ENCODE results near the gene RASAL1.

The RASAL1 gene

DNA sequence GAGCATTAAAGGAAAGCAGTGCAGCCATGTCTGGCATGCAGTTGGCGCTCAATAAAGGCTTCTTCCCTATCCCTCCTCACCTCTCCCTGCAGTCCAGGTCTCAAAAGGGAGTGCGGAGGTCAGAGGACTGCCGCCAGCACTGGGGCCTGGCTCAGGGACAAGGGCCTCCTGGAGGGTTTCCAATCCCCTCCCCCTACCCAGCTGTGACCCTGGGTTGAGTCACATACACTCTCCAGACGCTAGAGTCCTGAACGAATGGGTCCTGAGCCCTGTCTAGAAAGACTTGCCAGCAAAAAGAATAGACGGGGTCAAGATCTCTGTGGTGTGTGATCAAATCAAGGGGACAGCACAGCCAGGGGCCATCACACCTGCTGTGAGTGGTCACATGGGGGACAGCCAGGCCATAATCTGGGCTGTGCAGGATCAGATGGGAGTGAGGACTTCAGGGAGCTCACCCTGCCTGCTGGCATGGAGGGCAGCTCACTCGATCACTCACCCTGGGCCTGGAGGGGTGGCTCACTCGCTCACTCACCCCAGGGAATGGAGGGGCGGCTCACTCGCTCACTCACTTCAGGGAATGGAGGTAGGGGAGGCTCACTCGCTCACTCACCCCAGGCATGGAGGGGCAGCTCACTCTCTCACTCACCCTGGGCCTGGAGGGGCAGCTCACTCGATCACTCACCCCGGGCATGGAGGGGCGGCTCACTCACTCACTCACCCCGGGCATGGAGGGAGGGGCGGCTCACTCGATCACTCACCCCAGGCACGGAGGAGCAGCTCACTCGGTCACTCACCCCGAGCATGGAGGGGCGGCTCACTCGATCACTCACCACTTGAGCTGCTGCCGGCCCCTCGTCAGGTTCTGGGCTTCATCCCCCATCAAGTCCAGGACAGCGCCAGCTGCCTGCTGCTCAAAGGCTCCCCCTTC, 26.8 kb upstream of the RASAL1 start:
- DNase-seq: no peak

DNA sequence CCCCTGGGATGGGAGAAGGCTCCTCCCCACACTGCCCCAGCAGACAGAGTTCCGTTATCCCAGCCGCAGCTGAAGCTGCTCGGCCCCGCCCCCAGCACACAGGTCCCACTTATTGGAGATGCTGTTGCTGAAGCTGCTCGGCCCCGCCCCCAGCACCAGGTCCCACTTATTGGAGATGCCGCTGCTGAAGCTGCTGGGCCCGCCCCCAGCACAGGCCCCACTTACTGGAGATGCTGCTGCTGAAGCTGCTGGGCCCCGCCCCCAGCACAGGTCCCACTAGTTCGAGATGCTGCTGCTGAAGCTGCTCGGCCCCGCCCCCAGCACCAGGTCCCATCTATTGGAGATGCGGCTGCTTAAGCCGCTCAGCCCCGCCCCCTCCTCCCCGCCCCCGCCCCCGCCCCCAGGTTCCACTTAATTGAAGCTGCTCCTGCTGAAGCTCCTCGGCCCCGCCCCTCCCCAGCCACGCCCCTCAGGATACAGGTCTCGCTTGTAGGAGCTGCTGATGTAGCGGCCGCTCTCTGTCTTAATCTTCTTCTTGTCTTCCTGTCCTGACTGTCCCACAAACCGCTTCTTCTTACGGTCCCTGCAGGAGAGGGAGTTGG, 26.0 kb upstream of the RASAL1 start:
- DNase-seq: no peak

DNA sequence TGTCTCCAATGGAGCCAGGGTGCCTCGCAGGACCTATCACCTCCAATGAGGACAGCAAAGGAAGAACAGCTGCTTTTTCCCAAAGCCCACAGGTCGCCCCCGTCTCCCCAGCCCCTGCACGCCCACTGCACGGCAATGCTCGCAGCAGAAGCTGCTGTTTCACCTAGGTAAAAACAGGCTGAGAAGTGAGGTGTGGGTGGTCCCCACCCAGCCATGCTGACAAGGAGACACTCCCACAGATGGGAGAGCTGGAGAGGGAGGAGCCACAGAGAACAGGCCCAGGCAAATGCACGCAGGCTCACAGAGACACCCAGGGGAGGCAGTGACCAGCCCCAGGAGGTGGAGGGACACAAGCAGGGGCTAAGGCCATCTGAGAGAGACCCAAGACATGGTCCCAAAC, 24.4 kb upstream of the RASAL1 start:
- no peak for DNase-seq

DNA sequence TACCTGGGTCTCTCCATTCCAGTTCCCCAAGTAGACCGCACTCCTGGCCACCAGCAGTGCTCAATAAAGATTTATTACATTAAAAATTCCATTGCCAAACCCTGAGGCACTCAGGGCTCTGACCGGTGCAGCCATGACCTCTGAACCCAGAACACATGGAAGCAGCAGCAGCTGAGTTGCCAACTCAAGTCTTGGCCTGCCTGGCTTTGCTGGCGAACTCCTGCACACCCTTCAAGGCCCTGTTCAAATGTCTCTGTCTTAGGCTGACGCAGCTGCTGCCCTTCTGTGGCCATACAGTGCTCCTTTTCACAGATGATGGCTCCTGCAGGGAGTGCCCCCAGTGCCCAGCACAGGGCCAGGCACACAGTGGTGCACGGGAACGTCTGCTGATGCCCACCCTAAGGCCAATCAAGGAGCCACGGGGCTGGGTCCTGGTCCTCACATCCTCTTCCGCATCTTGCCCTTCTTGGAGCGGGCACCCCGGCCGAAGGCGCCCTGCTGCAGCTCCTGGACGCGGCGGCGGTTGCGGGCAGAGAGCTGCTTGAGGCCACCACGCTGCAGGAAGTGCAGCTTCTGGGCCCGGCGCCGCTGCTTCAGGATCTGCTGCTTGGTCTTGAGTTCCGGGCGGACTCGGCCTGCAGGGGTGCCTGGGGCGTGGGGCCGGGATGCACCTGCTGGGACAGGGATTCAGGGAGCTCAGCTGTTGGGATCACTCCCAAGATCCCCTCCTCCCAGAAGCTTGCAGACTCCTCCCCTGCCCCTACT, 23.1 kb upstream of the RASAL1 start:
- no peak for DNase-seq

DNA sequence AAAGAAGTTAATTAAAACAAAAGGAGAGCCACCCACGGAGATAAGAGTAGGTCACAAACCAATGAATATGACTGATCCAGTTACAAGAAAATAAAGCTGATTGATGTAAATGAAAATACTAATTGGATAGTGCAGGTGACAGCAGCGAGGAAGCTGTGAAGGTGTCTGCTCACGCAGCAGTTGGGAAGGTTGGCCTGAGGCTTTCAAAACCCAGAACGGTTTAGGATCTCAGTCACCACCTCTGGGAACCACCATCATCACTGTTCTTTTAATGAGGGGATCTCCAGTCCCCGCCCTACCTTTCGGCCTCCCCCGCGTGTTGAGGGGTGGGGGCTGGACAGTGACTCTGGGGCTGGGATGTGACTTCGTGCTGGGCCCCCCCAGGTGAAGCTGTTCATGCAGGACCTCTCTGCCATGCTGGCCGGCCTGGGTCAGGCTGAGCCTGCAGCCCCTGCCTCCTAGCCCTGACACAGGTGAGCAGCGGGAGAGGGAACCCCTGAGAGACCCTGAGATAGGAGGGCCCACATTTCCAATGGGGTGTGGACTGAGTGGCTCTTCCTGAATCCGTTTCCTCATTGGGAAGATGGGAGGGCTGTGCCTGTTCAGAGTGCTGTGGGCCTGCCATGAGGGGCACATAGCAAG, 21.8 kb upstream of the RASAL1 start:
- DNase-seq: no peak

DNA sequence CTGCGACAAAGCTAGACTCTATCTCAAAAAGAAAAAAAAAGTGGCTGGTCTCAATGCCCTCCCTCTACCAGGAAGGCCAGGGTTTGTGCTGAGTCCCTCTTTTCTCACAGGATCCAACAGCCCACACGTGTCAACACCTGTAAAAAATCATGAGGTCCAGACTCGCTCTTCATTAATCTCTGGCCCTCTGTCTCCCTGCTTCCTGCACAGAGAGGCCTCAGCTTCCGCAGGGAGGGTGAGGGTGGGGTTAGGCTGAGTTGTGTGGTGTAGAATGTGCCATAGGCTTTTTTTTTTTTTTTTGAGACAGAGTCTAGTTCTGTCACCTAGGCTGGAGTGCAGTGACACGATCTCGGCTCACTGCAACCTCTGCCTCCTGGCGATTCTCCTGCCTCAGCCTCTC, 20.1 kb upstream of the RASAL1 start:
- no peak for DNase-seq

DNA sequence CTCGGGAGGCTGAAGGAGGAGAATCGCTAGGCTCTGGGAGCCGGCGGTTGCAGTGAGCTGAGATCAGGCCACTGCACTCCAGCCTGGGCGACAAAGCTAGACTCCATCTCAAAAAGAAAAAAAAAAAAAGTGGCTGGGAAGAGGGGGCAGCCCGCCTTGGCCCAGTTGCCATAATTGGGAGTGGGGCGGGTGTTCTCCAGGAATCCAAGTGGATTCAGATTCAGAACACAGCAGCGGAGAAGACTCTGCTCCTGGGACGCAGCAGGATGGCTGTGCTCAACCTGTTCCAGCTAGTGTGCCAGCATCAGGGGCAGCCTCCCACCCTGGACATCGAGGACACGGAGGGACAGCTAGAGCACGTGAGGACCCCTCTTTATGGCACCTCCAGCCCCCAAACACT, 19.5 kb upstream of the RASAL1 start:
- no peak for DNase-seq

DNA sequence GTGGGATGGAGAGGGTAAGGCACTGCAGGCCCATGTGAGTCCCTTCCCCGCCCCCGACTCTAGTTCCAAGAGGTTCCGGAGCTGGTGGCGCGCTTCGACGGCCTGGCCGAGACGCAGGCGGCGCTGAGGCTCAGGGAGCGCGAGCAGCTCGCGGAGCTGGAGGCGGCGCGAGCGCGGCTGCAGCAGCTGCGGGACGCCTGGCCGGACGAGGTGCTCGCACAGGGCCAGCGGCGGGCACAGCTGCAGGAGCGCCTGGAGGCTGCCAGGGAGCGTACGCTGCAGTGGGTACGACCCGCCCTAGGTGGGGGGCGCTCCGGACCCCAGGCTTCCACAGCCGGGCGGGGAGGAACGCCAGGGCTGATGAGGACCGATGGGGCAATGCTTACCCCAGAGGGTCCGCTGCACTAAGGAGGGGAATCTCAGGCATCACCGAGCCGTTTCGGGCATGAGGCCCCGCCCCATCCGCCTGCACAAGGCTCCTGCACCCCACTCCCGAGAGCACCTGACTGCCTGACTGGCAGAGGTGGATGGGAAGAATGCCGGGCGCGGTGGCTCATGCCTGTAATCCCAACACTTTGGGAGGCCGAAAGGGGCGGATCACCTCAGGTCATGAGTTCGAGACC, 18.9 kb upstream of the RASAL1 start:
- DNase-seq: no peak

DNA sequence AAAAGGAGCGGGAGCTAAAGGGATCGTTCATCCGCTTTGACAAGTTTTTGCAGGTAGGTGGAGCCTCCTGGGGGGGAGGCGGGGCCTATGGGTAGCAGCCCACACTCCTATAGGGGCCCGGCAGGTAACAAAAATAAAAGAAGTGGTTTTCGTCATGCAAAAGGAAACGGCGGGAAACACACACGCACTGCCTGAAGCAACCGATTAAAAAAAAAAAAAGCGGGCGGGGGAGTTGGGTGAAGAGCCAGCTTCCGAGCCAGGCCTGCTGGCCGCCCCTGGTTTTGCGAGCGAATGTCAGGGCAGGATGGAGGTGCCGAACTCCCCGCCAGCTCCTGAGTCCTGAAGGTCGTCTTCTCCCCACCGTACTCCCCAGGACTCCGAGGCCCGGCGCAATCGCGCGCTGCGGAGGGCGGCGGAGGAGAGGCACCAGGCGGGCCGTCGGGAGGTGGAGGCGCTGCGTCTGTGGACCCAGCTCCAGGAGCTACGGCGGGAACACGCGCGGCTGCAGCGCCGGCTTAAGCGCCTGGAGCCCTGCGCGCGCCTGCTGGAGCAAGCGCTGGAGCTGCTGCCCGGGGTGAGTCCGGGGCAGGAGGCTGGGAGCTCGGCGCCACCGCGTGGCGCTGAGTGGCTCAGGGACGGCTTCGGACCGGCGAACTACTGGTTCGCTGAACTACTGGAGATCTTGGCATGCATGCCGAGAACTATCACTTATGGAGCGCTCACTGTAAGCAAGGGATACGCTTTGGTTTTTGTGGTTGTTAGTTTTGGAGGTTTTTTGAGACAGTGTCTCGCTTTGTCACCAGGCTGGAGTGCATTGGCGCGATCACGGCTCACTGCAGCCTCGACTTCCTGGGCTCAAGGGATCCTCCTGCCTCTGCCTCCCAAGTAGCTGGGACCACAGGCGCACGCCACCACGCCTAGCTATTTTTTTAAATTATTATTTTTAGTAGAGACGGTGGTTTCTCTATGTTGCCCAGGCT, 17.6 kb upstream of the RASAL1 start:
- peak; percentile 71 for DNase-seq

DNA sequence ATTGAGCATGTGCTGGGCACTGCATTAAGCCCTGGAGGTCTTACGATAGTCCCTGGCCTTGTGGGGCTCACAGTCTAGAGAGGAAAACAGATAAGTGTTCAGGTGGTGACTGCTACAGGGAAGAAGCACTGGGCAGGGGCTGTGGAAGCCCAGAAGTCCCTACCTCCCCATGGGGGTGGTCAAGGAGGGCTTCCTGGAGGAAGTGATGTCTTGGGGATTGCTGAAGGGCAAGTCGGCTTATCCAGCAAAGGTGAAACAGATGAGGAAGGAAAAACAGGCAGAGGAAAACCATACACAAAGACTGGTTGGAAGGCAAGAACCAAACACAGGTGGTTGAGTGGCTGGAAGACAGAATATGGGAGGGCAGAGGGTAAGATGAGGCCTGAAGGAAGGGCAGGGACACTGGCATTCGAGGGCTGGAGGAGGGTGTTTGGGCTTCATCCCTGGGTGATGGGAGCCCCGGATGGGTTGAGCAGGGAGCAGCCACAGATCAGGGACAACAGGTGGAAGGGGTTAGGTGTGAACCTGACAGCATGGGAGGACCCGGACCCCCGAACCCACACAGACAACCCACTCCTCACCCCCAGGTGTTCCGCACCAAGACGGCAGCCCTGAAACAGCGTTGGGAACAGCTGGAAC, 16.8 kb upstream of the RASAL1 start:
- DNase-seq: no peak

DNA sequence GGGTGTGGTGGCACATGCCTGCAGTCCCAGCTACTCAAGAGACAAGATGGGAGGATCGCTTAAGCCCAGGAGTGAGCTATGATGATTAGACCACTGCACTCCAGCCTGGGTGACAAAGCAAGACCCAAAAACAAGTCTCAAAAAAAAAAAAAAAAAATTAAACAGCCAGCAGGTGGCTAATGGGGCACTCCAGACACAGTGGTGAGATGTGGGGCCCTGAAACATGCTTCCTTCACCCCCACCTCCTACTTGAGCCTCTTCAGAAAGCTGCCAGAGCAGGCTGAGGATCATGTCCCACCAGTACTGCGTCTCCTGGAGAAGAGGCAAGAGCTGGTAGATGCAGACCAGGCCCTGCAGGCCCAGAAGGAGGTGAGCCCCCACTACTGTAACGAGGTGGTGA, 16.1 kb upstream of the RASAL1 start:
- DNase-seq: no peak

DNA sequence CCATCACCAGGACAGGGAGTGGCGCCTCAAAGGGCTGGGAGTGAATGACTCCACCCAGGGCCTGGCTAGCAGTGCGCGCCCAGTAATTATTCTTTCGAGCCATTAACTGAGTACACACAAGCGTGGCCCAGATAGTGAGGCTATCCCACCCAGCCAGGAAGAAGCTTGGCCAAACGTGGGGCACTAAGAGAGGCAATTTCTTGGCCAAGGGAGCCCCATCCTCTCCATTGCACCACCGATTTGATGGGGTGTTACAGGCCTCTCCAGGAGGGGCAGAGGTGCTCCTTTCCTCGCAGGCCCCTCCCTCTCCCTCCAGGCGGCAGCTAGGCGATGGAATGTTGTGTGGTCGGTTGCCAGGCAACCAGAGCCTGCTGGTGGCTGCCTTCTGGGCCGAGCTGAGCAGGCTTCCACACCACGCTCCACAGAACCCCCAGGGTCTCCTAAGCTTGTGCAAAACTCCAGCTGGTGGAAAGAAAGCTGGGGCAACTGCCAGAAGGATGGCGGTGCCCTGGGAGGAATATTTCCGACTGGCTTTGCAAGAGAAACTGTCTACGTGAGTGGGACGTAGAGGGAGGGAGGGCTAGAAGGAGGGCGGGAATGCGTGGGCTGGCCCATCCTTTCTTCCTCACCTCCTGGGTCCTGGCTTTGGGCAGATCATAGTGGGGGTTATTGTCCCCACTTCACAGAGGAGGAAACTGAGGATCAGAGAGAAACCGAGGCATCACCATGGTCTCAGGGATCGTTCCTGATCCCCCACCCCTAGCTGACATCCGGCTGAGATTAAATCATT, 14.0 kb upstream of the RASAL1 start, which contains the start of gene CFAP73:
CFAP73 (plus strand) TSS at position 364 of the 790 bp plus-strand sequence; CDS start at position 498, 134 bp downstream.
- DNase-seq: no peak

DNA sequence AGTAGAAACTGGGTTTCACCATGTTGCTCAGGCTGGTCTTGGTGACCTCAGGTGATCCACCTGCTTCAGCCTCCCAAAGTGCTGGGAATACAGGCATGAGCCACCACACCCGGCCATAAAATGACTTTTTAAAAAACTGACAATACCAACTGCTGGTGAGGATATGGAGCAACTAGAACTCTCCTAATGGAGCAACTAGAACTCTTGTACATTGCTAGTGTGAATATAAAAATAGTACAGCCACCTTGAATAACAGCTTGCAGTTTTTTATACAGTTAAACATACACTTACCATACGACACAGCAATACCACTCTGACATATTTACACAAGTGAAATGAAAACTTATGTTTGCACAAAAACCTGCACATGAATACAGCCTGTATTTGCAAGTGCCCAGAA, 11.4 kb upstream of the RASAL1 start:
- DNase-seq: no peak

DNA sequence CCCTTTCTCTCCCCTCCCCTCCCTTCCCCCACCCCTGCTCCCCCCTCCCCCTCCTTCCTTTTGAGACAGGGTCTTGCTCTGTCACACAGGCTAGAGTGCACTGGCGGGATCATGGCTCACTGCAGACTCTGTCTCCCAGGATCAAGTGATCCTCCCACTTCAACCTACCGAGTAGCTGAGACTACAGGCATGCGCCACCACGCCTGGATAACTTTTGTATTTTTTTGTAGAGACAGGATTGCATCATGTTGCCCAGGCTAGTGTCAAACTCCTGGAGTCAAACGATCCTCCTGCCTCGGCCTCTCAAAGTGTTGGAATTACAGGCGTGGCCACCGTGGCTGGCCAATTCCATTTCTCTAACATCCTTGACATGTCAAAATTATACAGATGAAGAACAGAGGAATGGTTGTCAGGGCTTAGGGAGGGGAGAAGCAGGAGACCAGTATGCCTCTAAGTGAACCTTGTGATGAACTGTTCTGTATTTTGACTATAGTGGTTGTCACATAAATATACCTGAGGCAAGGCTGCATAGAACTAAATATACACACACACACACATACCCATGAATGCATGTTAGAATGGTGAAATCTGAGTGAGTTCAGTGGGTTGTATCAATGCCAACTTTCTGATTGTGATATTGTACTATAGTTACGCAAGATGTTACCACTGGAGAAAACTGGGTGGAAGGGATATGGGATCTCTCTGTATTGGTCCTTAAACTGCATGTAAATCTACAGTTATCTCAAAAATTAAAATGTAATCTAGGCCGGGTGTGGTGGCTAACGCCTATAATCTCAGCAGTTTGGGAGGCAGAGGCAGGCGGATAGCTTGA, 10.4 kb upstream of the RASAL1 start:
- no peak for DNase-seq

DNA sequence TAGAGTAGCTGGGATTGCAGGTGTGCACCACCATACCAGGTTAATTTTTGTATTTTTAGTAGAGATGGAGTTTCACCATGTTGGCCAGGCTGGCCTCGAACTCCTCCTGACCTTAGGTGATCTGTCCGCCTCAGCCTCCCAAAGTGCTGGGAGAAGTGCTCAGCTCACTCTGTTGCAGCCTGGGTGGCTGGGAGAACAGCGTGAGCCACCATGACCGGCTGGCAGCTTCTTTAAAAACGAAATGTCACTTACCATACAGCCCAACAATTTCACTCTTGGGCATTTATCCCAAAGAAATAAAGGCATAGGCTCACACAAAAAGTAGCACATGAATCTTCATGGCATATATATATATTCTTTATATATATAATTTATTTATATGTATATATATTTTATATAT, 9.2 kb upstream of the RASAL1 start:
- DNase-seq: no peak

DNA sequence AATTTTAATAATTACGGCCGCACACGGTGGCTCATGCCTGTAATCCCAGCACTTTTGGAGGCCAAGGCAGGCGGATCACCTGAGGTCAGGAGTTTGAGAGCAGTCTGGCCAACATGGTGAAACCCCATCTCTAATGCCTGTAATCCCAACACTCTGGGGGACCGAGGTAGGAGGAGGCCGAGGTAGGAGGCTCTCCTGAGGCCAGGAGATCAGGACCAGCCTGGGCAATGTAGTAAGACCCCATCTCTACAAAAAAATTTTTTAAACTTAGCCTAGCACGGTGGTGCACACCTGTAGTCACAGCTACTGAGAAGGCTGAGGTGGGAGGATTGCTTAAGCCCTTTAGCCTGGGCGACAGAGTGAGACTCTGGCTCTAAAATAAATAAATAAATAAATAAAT, 8.4 kb upstream of the RASAL1 start:
- DNase-seq: no peak

DNA sequence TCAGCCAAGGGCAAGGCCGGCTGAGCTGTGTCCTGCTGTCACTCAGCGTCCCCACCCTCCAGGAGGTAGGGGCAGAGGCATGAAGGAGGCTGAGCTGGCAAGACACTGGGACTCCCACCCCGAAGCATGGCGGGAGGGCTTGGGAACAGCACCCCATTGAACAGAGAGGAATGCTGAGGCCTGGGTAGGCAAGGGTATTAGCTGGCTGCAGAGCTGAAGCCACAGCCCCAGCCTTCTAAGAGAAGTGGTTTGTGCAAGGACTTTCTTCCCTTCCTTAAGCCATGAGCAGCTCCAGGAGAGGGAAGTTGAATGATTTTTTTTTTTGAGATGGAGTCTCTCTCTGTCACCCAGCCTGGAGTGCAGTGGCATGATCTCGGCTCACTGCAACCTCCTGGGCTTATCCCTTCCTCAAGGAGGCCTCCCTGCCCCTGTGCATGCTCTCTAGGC, 7.3 kb upstream of the RASAL1 start:
- no peak for DNase-seq

DNA sequence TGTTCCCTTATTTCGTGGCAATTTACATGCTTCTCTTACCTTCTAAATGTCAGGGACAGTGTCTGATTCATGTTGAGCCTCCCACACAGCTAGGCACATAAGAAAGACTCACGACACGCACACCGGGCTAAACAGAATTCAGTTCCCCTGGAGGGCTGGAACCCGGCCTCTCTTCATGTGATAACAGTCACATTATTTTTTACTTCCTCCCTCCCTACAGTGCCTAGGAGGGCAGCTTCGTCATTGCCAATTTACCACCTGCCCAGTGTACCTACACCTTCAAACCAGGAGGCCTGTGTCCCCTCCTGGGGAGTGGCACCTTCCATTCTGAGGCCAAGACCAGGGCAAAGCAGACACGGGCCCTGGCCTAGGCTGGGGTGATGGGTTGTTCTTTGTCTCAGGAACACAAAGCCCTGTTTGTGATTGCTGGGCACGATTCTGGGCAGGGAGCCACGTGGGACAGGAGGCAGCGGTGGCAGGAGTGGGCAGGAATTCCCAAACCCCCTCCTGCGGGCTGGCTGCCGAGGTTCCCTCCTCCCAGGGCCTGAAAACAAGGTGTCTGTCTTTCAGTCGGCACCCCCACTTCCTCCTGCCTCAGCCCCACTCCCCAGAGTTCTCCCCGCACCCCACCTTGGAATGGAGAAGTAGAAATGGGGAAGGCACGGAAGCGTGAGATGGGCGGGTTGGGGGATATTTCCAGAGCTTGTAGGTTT, 6.8 kb upstream of the RASAL1 start:
- no peak for DNase-seq
